SH-SY5Y (cell line): ENCODE results near the gene KLF7.

ENCODE experiments used
- GATA2 ChIP-seq: IDR thresholded peaks from 2 replicates; pipeline ENCODE4 v1.6.1; 2011; ENCODE audit warnings: mild to moderate bottlenecking, low read depth, low read length
- GATA3 ChIP-seq: IDR thresholded peaks from 2 replicates; pipeline ENCODE4 v1.6.1; 2011; ENCODE audit warnings: low read depth, mild to moderate bottlenecking, low read length, moderate library complexity

DNA sequence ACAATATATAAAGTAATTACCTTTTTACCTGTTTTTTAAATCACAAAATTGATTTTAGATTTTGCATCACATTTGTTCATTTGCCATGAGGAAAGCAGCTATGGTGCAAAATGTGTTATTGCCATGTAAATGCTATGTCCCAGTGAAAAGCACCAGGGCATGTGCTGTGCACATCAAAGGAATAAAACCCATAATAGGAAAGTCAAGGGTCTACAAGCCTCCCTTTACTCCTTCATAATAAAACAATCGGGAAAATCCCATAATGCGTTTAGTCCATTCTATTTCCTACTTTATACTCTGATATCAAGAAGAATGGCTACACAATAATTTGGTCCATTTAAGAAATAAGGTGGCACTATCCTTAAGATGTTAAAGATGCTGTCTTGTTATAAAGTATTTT is 53.0 kb downstream of the KLF7 start:
- TF ChIP-seq GATA3 (no peak), GATA2 (no peak)
